Liver (tissue), 9 donors: ENCODE measurements around the gene ERN1. TPM values are rescaled to one million over a fixed set of nuclear protein-coding genes. Genes with fewer than 3 reads are reported as not detected.

Source experiments
- DNase-seq: peaks from one replicate; pipeline ENCODE4 v3.0.0-alpha.2; 2017; ENCODE audit warnings: low spot score
- H3K27ac ChIP-seq, 2 donors: one replicate each; pipeline ENCODE4 v1.7.0; 2013; ENCODE audit warnings: inconsistent platforms in 2 of 2, low read length in 2 of 2, control low read depth in 1 of 2, low read depth in 1 of 2, mild to moderate bottlenecking in 1 of 2
- H3K27me3 ChIP-seq, 4 donors: one replicate each; pipeline versions ENCODE4 v1.6.1 to v1.7.0; 2013; ENCODE audit warnings: low read length in 3 of 4, inconsistent platforms in 1 of 4, mild to moderate bottlenecking in 1 of 4, moderate library complexity in 1 of 4; ENCODE audit not compliant: control insufficient read depth in 4 of 4, insufficient read depth in 4 of 4
- H3K36me3 ChIP-seq, 4 donors: one replicate each; pipeline versions ENCODE4 v1.6.1 to v1.7.0; 2013; ENCODE audit warnings: low read length in 3 of 4, mild to moderate bottlenecking in 3 of 4, low read depth in 1 of 4, moderate library complexity in 1 of 4; ENCODE audit not compliant: control insufficient read depth in 4 of 4, insufficient read depth in 3 of 4
- H3K4me1 ChIP-seq, 4 donors: one replicate each; pipeline versions ENCODE4 v1.6.1 to v1.7.0; 2013; ENCODE audit warnings: low read length in 3 of 4, mild to moderate bottlenecking in 3 of 4, moderate library complexity in 1 of 4; ENCODE audit not compliant: control insufficient read depth in 4 of 4, insufficient read depth in 4 of 4
- H3K4me3 ChIP-seq, 3 donors: one replicate each; pipeline versions ENCODE4 v1.6.1 to v1.7.0; 2013; ENCODE audit warnings: low read length in 3 of 3, control low read depth in 1 of 3, low read depth in 1 of 3, mild to moderate bottlenecking in 1 of 3
- H3K9ac ChIP-seq, 2 donors: one replicate each; pipeline ENCODE4 v1.7.0; 2013; ENCODE audit warnings: low read length in 2 of 2, mild to moderate bottlenecking in 2 of 2, moderate library complexity in 2 of 2, control low read depth in 1 of 2, low read depth in 1 of 2
- H3K9me3 ChIP-seq, 4 donors: one replicate each; pipeline versions ENCODE4 v1.6.1 to v1.7.0; 2013; ENCODE audit warnings: low read length in 3 of 4; ENCODE audit not compliant: control insufficient read depth in 4 of 4
- ATF3 ChIP-seq: IDR thresholded peaks from 2 replicates; pipeline ENCODE4 v1.6.1; 2016; ENCODE audit warnings: antibody characterized with exemption
- CTCF ChIP-seq: fragments of 150-350 bp; IDR thresholded peaks from 2 replicates; pipeline ENCODE4 v1.5.1; 2017; ENCODE audit warnings: improper control_type of control experiment, low read depth, low read length; ENCODE audit not compliant: missing input control
- GABPA ChIP-seq, 2 donors: IDR thresholded peaks in 1 of 2; conservative IDR thresholded peaks in 1 of 2; 2 replicates each; pipeline ENCODE4 v1.6.1; 2016; ENCODE audit warnings: antibody characterized with exemption in 2 of 2, mild to moderate bottlenecking in 1 of 2, moderate library complexity in 1 of 2
- HNF4A ChIP-seq, 2 donors: conservative IDR thresholded peaks; 2 replicates each; pipeline ENCODE4 v1.6.1; 2016; ENCODE audit warnings: antibody characterized with exemption in 2 of 2, mild to moderate bottlenecking in 2 of 2
- MAX ChIP-seq: IDR thresholded peaks from 2 replicates; pipeline ENCODE4 v1.6.1; 2016; ENCODE audit warnings: antibody characterized with exemption
- RAD21 ChIP-seq, 2 donors: IDR thresholded peaks; 2 replicates each; pipeline ENCODE4 v1.6.1; 2016; ENCODE audit warnings: antibody characterized with exemption in 2 of 2, mild to moderate bottlenecking in 2 of 2
- REST ChIP-seq: IDR thresholded peaks from 2 replicates; pipeline ENCODE4 v1.6.1; 2016; ENCODE audit warnings: antibody characterized with exemption, mild to moderate bottlenecking
- RXRA ChIP-seq, 2 donors: IDR thresholded peaks; 2 replicates each; pipeline ENCODE4 v1.6.1; 2017 to 2018; ENCODE audit warnings: antibody characterized with exemption in 2 of 2, mild to moderate bottlenecking in 1 of 2
- TAF1 ChIP-seq: conservative IDR thresholded peaks from 2 replicates; pipeline ENCODE4 v1.6.1; 2016; ENCODE audit warnings: antibody characterized with exemption, mild to moderate bottlenecking
- WGBS: extraction: QIAGEN DNeasy Blood & Tissue Kit; methylation state at CpG from one replicate; pipeline ENCODE4 v1.1.7; 2013; 5-methylcytosine and 5-hydroxymethylcytosine counted together
- polyA plus RNA-seq, 2 donors: library from polyadenylated mRNA; stranded (reverse) in 1 of 2; unstranded in 1 of 2; fragments of 200-250 nt in 1 of 2; fragments of >200 nt in 1 of 2; fragmentation: Nextera tagmentation in 1 of 2; extraction: Ambion mirVana in 1 of 2; gene quantifications; one replicate each; pipeline versions ENCODE4 v1.2.1 to v1.2.3, GENCODE V29; 2013 to 2015
- total RNA-seq, 2 donors: library from RNA; depleted of rRNA; stranded (reverse); fragments of >200 nt; gene quantifications; one replicate each; pipeline ENCODE4 v1.2.3, GENCODE V29; 2014
- donor health status: healthy.
- donor health status: healthy.
- donor health status: healthy.
- donor health status: healthy.
- donor health status: healthy.

The ERN1 gene
- total and polyA plus RNA-seq, 4 donors: 6.3 to 35.1 (median 14.9) TPM

GRCh38 chr17:64106918-64107317 lies 23.0 kb downstream of the ERN1 start:
- 53% methylated on average over 3 of the region's 3 CpGs for WGBS

GRCh38 chr17:64103391-64104364 lies 26.3 kb downstream of the ERN1 start:
- no peaks in the 10 kb centered on the region for H3K9me3 ChIP-seq
- H3K36me3 ChIP-seq: no peaks in the 10 kb centered on the region
- H3K4me1 ChIP-seq: peaks cover 9 to 60% (median 45%) of the 10 kb centered on the region in 4 donors
- TF ChIP-seq MAX (no peak), RAD21 (IDR thresholded peaks at IDR 0.05) (no peak), ATF3 (no peak), REST (no peak), CTCF (no peak), GABPA (IDR thresholded peaks at IDR 0.05 in 1 of 2, conservative IDR thresholded peaks at IDR 0.05 in 1 of 2) (no peak), HNF4A (conservative IDR thresholded peaks at IDR 0.05) (no peak)
- no peak overlapping the region for H3K27ac ChIP-seq
- no peak for DNase-seq
- H3K9ac ChIP-seq: no peak overlapping the region
- H3K4me3 ChIP-seq: no peak overlapping the region
- 89% methylated on average over 5 of the region's 5 CpGs for WGBS
- no peaks in the 10 kb centered on the region for H3K27me3 ChIP-seq

More at GRCh38 chr17:64106918-64107317, 23.0 kb downstream of the ERN1 start:
- no peak overlapping the region for H3K4me3 ChIP-seq
- peak overlapping the region; percentile 43 to 57 for H3K27ac ChIP-seq
- H3K36me3 ChIP-seq: no peaks in the 10 kb centered on the region
- no peak for DNase-seq
- peak overlapping the region in 1 of 2 donors; percentile 3 for H3K9ac ChIP-seq
- TF ChIP-seq HNF4A (conservative IDR thresholded peaks at IDR 0.05) (peak; percentile 46 to 65), RXRA (IDR thresholded peaks at IDR 0.05) (peak; percentile 26 to 60), TAF1 (no peak)
- no peaks in the 10 kb centered on the region for H3K9me3 ChIP-seq
- no peaks in the 10 kb centered on the region for H3K27me3 ChIP-seq
- H3K4me1 ChIP-seq: peaks cover 11 to 64% (median 51%) of the 10 kb centered on the region in 4 donors
